ENCODE data around the gene NSUN2. TPM values are rescaled to one million over a fixed set of nuclear protein-coding genes. Genes with fewer than 3 reads are reported as not detected.

Gene NSUN2
- total RNA-seq, 4 donors from 2014 or later: 29.9 to 77.1 (median 51.7) TPM

GRCh38 chr5:6587171-6587570 is 45.7 kb downstream of the NSUN2 start:
- Histone ChIP-seq H3K36me3 (no peaks in the 10 kb centered on the region), H3K27ac (no peak overlapping the region), H3K4me3 (no peak overlapping the region), H3K4me1 (peaks cover 0 to 13% (median 7%) of the 10 kb centered on the region in 4 donors), H3K9me3 (no peaks in the 10 kb centered on the region), H3K27me3 (peaks cover 23% of the 10 kb centered on the region)
- no peak for TF ChIP-seq POLR2AphosphoS5 (IDR thresholded peaks at IDR 0.05)
- no peak for TF ChIP-seq CTCF (IDR thresholded peaks at IDR 0.05)
- no peak for TF ChIP-seq POLR2A (IDR thresholded peaks at IDR 0.05)
- no peak for TF ChIP-seq EP300 (IDR thresholded peaks at IDR 0.05; ENCODE audit: low read depth)
- intact Hi-C loops (cut with DNase I; ENCODE audit: low total_unique reads) (no loop called here), in situ Hi-C loops (cut with MboI; ENCODE audit: low pct_ligation_motif_present in 1 of 4, low pct_unique_long_range_greater_than_20kb in 1 of 4, low sequenced_read_pairs in 3 of 4) (loop anchor here in 1 of 4 donors (25.0 kb wide), 1 partner anchor 1100 kb away; no protein-coding TSS in a partner anchor)
- DNase-seq: no peak
- 80 to 84% methylated on average over 1 to 9 of the region's 9 CpGs for WGBS, 2 donors (ENCODE audit: low coverage in 1 of 2)

GRCh38 chr5:6586647-6587042 is 46.2 kb downstream of the NSUN2 start:
- DNase-seq: no peak
- 65 to 86% methylated on average over 1 to 5 of the region's 5 CpGs for WGBS, 2 donors (ENCODE audit: low coverage in 1 of 2)
- Histone ChIP-seq H3K36me3 (no peaks in the 10 kb centered on the region), H3K9me3 (no peaks in the 10 kb centered on the region), H3K27me3 (peaks cover 28% of the 10 kb centered on the region), H3K4me1 (peaks cover 0 to 13% (median 7%) of the 10 kb centered on the region in 4 donors), H3K4me3 (no peak overlapping the region), H3K27ac (no peak overlapping the region)
- no peak for TF ChIP-seq POLR2AphosphoS5 (IDR thresholded peaks at IDR 0.05)
- TF ChIP-seq EP300 (IDR thresholded peaks at IDR 0.05; ENCODE audit: low read depth): no peak
- TF ChIP-seq POLR2A (IDR thresholded peaks at IDR 0.05): no peak
- TF ChIP-seq CTCF (IDR thresholded peaks at IDR 0.05): no peak
- intact Hi-C loops (cut with DNase I; ENCODE audit: low total_unique reads): no loop called here
- in situ Hi-C loops (cut with MboI; ENCODE audit: low pct_ligation_motif_present in 1 of 4, low pct_unique_long_range_greater_than_20kb in 1 of 4, low sequenced_read_pairs in 3 of 4): loop anchor here in 1 of 4 donors (25.0 kb wide), 1 partner anchor 1099 kb away; no protein-coding TSS in a partner anchor

GRCh38 chr5:6585939-6586646 is 46.8 kb downstream of the NSUN2 start:
- WGBS, 2 donors (ENCODE audit: low coverage in 1 of 2): 60 to 84% methylated on average over 3 to 15 of the region's 15 CpGs
- Histone ChIP-seq H3K27me3 (peaks cover 33% of the 10 kb centered on the region), H3K27ac (no peak overlapping the region), H3K4me1 (peaks cover 0 to 13% (median 7%) of the 10 kb centered on the region in 4 donors), H3K9me3 (no peaks in the 10 kb centered on the region), H3K36me3 (no peaks in the 10 kb centered on the region), H3K4me3 (no peak overlapping the region)
- no peak for DNase-seq
- in situ Hi-C loops (cut with MboI; ENCODE audit: low pct_ligation_motif_present in 1 of 4, low pct_unique_long_range_greater_than_20kb in 1 of 4, low sequenced_read_pairs in 3 of 4) (loop anchor here in 1 of 4 donors (25.0 kb wide), 1 partner anchor 1099 kb away; no protein-coding TSS in a partner anchor), intact Hi-C loops (cut with DNase I; ENCODE audit: low total_unique reads) (no loop called here)
- TF ChIP-seq CTCF (IDR thresholded peaks at IDR 0.05) (no peak), POLR2AphosphoS5 (IDR thresholded peaks at IDR 0.05) (no peak), EP300 (IDR thresholded peaks at IDR 0.05; ENCODE audit: low read depth) (no peak), POLR2A (IDR thresholded peaks at IDR 0.05) (no peak)

- peaks cover 33% of the 10 kb centered on the region for H3K27me3 ChIP-seq
- intact Hi-C loops (cut with DNase I; ENCODE audit: low total_unique reads) (no loop called here), in situ Hi-C loops (cut with MboI; ENCODE audit: low pct_ligation_motif_present in 1 of 4, low pct_unique_long_range_greater_than_20kb in 1 of 4, low sequenced_read_pairs in 3 of 4) (loop anchor here in 1 of 4 donors (25.0 kb wide), 1 partner anchor 1098 kb away; no protein-coding TSS in a partner anchor)
- WGBS, 2 donors (ENCODE audit: low coverage in 1 of 2): 61% methylated on average over 6 of the region's 6 CpGs; no CpG with 5 or more reads in 1 of the 2 donors
- no peaks in the 10 kb centered on the region for H3K9me3 ChIP-seq
- no peak for TF ChIP-seq POLR2A (IDR thresholded peaks at IDR 0.05)
- no peak for TF ChIP-seq EP300 (IDR thresholded peaks at IDR 0.05; ENCODE audit: low read depth)
- TF ChIP-seq CTCF (IDR thresholded peaks at IDR 0.05): no peak
- no peak for TF ChIP-seq POLR2AphosphoS5 (IDR thresholded peaks at IDR 0.05)
- H3K4me1 ChIP-seq: peaks cover 0 to 13% (median 7%) of the 10 kb centered on the region in 4 donors
- no peak overlapping the region for H3K4me3 ChIP-seq
- H3K27ac ChIP-seq: no peak overlapping the region
- H3K36me3 ChIP-seq: no peaks in the 10 kb centered on the region
- DNase-seq: no peak
These were observed 47.7 kb downstream of the NSUN2 start for GRCh38 chr5:6585168-6585567.

All from transverse colon (tissue), 4 donors.